ENCODE measurements around the gene KLK8. TPM values are rescaled to one million over a fixed set of nuclear protein-coding genes. Genes with fewer than 3 reads are reported as not detected.

KLK8 gene
- total and polyA plus RNA-seq, 2 experiments from 2014 or later: 4.9 to 14.6 TPM

GRCh38 chr19:51024924-51025323 is 23.5 kb upstream of the KLK8 start:
- ATAC-seq (no peak), DNase-seq (ENCODE audit: low spot score) (no peak)
- H3K27me3 ChIP-seq (ENCODE audit: insufficient read depth): peaks cover 2% of the 10 kb centered on the region; the same call in 1 of the 2 replicates
- Mint-ChIP-seq H3K4me1 (peaks cover 37% of the 10 kb centered on the region), H3K9me3 (no peaks in the 10 kb centered on the region; the same call in 2 of the 3 replicates), H3K4me3 (no peak overlapping the region), H3K27ac (no peak overlapping the region), H3K27me3 (ENCODE audit: insufficient read depth, low read depth, poor library complexity) (peaks cover 18% of the 10 kb centered on the region), H3K36me3 (ENCODE audit: low read depth) (peaks cover 3% of the 10 kb centered on the region; the same call in 1 of the 3 replicates)
- no peak overlapping the region for H3K4me2 ChIP-seq
- no peaks in the 10 kb centered on the region for H3K79me2 ChIP-seq (replicated peaks; ENCODE audit: insufficient read depth)
- H3F3A ChIP-seq (replicated peaks; ENCODE audit: low read depth): no peaks in the 10 kb centered on the region
- H3K4me3 ChIP-seq: no peak overlapping the region
- H4K20me1 ChIP-seq (replicated peaks; ENCODE audit: insufficient read depth): no peaks in the 10 kb centered on the region
- TF ChIP-seq, protein P1, sequence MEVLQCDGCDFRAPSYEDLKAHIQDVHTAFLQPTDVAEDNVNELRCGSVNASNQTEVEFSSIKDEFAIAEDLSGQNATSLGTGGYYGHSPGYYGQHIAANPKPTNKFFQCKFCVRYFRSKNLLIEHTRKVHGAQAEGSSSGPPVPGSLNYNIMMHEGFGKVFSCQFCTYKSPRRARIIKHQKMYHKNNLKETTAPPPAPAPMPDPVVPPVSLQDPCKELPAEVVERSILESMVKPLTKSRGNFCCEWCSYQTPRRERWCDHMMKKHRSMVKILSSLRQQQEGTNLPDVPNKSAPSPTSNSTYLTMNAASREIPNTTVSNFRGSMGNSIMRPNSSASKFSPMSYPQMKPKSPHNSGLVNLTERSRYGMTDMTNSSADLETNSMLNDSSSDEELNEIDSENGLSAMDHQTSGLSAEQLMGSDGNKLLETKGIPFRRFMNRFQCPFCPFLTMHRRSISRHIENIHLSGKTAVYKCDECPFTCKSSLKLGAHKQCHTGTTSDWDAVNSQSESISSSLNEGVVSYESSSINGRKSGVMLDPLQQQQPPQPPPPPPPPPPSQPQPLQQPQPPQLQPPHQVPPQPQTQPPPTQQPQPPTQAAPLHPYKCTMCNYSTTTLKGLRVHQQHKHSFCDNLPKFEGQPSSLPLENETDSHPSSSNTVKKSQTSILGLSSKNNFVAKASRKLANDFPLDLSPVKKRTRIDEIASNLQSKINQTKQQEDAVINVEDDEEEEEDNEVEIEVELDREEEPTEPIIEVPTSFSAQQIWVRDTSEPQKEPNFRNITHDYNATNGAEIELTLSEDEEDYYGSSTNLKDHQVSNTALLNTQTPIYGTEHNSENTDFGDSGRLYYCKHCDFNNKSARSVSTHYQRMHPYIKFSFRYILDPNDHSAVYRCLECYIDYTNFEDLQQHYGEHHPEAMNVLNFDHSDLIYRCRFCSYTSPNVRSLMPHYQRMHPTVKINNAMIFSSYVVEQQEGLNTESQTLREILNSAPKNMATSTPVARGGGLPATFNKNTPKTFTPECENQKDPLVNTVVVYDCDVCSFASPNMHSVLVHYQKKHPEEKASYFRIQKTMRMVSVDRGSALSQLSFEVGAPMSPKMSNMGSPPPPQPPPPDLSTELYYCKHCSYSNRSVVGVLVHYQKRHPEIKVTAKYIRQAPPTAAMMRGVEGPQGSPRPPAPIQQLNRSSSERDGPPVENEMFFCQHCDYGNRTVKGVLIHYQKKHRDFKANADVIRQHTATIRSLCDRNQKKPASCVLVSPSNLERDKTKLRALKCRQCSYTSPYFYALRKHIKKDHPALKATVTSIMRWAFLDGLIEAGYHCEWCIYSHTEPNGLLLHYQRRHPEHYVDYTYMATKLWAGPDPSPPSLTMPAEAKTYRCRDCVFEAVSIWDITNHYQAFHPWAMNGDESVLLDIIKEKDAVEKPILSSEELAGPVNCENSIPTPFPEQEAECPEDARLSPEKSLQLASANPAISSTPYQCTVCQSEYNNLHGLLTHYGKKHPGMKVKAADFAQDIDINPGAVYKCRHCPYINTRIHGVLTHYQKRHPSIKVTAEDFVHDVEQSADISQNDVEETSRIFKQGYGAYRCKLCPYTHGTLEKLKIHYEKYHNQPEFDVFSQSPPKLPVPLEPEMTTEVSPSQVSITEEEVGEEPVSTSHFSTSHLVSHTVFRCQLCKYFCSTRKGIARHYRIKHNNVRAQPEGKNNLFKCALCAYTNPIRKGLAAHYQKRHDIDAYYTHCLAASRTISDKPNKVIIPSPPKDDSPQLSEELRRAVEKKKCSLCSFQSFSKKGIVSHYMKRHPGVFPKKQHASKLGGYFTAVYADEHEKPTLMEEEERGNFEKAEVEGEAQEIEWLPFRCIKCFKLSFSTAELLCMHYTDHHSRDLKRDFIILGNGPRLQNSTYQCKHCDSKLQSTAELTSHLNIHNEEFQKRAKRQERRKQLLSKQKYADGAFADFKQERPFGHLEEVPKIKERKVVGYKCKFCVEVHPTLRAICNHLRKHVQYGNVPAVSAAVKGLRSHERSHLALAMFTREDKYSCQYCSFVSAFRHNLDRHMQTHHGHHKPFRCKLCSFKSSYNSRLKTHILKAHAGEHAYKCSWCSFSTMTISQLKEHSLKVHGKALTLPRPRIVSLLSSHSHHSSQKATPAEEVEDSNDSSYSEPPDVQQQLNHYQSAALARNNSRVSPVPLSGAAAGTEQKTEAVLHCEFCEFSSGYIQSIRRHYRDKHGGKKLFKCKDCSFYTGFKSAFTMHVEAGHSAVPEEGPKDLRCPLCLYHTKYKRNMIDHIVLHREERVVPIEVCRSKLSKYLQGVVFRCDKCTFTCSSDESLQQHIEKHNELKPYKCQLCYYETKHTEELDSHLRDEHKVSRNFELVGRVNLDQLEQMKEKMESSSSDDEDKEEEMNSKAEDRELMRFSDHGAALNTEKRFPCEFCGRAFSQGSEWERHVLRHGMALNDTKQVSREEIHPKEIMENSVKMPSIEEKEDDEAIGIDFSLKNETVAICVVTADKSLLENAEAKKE (CRISPR knock-in tag; IDR thresholded peaks at IDR 0.05): no peak
- TF ChIP-seq, protein P2, sequence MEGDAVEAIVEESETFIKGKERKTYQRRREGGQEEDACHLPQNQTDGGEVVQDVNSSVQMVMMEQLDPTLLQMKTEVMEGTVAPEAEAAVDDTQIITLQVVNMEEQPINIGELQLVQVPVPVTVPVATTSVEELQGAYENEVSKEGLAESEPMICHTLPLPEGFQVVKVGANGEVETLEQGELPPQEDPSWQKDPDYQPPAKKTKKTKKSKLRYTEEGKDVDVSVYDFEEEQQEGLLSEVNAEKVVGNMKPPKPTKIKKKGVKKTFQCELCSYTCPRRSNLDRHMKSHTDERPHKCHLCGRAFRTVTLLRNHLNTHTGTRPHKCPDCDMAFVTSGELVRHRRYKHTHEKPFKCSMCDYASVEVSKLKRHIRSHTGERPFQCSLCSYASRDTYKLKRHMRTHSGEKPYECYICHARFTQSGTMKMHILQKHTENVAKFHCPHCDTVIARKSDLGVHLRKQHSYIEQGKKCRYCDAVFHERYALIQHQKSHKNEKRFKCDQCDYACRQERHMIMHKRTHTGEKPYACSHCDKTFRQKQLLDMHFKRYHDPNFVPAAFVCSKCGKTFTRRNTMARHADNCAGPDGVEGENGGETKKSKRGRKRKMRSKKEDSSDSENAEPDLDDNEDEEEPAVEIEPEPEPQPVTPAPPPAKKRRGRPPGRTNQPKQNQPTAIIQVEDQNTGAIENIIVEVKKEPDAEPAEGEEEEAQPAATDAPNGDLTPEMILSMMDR (conservative IDR thresholded peaks at IDR 0.05; ENCODE audit: low read depth in 2 of 2): no peak
- TF ChIP-seq REST (IDR thresholded peaks at IDR 0.05; ENCODE audit: unreplicated experiment) (no peak), EZH2phosphoT487 (IDR thresholded peaks at IDR 0.05; ENCODE audit: unreplicated experiment) (no peak), STAT1 (IDR thresholded peaks at IDR 0.05; ENCODE audit: unreplicated experiment) (no peak), JUNB (IDR thresholded peaks at IDR 0.05; ENCODE audit: unreplicated experiment) (no peak), ZNF331 (CRISPR knock-in tag; IDR thresholded peaks at IDR 0.05; ENCODE audit: low read depth) (no peak), NANOG (IDR thresholded peaks at IDR 0.05; ENCODE audit: borderline replicate concordance) (no peak), EZH2 (IDR thresholded peaks at IDR 0.05; ENCODE audit: low read depth, unreplicated experiment) (no peak), ZNF114 (CRISPR knock-in tag; IDR thresholded peaks at IDR 0.05) (no peak), CREB1 (CRISPR knock-in tag; IDR thresholded peaks at IDR 0.05; ENCODE audit: low read depth) (no peak), POLR2AphosphoS5 (IDR thresholded peaks at IDR 0.05; ENCODE audit: low read depth) (no peak)
- TF ChIP-seq, protein P3, sequence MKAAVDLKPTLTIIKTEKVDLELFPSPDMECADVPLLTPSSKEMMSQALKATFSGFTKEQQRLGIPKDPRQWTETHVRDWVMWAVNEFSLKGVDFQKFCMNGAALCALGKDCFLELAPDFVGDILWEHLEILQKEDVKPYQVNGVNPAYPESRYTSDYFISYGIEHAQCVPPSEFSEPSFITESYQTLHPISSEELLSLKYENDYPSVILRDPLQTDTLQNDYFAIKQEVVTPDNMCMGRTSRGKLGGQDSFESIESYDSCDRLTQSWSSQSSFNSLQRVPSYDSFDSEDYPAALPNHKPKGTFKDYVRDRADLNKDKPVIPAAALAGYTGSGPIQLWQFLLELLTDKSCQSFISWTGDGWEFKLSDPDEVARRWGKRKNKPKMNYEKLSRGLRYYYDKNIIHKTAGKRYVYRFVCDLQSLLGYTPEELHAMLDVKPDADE (IDR thresholded peaks at IDR 0.05): no peak
- peaks cover 5% of the 10 kb centered on the region; the same call in 1 of the 2 replicates for H3K4me1 ChIP-seq (ENCODE audit: insufficient read depth)
- peaks cover 7% of the 10 kb centered on the region; the same call in 1 of the 2 replicates for H3K9me2 ChIP-seq (ENCODE audit: insufficient read depth)
- H3K36me3 ChIP-seq (ENCODE audit: insufficient read depth): no peaks in the 10 kb centered on the region
- no peak overlapping the region for H2AFZ ChIP-seq
- H3K27ac ChIP-seq (ENCODE audit: low read depth): no peak overlapping the region

Data from GM23338 (cell line).